SIG-M5 (cell line): ENCODE results near the gene FN1.

Source experiments
- DNase-seq: peaks from one replicate; lab custom pipeline; 2025; lab: John Stamatoyannopoulos, UW

Gene FN1

DNA sequence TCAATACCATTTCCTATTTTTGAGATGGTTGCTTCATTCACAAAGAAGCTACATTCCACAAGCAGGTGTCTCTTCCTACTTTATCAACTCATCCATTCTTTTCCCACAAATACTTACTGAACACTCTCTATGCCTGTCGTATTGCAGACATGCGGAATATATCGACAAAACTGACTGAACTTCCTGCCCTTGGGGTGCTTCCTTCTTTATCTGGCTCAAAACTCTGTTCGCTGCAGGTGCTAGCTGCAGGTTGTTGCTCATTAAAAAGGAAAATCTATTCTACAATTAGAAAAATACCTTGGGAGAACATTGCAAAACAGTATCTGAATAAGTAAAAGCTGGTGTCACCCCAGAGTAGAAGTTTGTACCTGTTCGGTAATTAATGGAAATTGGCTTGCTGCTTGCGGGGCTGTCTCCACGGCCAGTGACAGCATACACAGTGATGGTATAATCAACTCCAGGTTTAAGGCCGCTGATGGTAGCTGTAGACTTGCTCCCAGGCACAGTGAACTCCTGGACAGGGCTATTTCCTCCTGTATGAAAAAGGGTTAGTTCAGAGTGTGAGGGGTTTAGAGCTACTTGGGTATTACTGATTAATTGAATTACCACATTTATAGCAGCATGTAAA, 52.1 kb downstream of the FN1 start:
- no peak for DNase-seq

DNA sequence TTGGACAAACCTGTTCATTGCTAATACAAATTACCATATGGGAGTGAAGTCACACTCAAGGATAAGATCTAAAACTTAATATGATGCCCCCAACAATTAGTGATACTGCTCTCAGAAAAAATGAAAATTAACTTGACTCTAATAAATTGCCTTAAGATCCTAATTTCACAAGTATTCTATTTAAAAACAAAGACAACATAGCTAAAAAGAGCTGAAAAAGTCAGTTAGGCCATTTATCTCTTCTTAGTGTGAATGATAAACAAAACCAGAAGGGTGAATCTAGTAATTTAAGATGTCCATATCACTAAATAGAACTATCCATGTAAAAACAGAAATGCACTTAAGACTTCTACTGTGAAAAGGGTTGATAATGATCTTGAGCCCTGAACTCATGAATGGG, 53.4 kb downstream of the FN1 start:
- DNase-seq, result no peak

DNA sequence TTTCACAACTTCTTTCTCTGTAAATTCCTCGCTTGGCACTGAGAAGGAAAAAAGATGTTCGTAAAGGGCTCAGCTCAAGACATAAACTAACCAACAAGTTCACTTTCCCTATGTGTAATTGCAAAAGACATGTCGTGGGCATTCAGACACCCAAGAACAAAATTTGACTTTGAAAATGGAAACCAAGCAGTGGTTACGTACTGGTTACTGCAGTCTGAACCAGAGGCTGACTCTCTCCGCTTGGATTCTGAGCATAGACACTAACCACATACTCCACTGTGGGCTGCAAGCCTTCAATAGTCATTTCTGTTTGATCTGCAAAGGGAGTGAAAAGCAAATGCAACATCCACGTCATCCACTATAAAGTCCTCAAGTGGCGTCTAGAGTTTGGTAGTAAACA, 53.9 kb downstream of the FN1 start:
- no peak for DNase-seq

DNA sequence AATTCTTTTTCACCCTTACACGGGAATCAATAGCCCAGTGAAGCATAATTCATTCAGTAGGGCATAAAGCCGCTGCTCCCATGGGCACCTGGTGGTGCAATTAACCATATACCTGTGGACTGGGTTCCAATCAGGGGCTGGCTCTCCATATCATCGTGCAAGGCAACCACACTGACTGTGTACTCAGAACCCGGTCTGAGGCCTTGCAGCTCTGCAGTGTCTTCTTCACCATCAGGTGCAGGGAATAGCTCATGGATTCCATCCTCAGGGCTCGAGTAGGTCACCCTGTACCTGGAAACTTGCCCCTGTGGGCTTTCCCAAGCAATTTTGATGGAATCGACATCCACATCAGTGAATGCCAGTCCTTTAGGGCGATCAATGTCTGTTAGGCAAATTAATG, 55.2 kb downstream of the FN1 start:
- DNase-seq, result no peak

DNA sequence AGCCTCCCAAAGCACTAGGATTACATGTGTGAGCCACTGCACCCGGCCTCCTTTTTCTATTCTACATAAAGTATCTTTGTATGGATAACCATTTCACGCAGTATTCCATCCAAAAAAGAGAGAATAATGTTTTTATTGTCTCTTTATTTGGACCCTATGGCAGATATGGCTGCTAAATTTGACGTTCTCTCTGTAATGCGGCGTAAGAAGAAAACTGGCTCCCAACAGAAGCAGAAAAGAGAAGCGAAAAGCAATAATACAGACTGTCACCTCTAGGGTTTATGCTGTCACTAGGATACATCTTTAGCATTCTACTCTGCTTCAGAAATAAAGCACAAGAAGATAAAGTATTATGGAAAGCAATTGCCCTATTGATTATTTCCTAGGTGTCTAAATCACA, 55.9 kb downstream of the FN1 start:
- DNase-seq, result no peak

DNA sequence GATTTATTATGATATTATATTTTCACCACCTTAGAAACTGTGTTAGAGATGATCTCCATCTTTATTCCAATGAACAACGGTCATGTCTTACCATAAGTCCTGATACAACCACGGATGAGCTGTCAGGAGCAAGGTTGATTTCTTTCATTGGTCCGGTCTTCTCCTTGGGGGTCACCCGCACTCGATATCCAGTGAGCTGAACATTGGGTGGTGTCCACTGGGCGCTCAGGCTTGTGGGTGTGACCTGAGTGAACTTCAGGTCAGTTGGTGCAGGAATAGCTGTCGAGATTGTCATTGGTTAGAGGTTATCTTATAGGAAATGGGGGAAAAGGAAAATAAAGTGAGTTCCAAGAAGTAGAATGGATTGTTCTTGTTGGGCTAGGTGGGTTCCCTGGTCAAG, 56.8 kb downstream of the FN1 start:
- no peak for DNase-seq

DNA sequence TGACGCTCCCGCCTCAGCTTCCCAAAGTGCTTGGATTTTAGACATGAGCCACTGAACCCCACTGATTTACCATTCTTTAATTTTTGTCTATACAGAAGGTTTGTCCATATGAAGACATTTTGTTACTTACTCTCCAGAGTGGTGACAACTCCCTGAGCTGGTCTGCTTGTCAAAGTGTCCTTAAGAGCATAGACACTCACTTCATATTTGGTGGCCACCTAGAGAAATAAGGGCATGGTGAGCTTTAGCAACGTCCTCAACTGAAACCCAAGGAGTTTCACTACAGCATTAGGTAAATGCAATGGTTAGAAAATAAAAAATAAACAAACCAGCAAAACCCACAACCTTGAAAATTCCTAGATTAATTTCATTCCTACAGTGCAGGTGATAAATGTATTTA, 57.8 kb downstream of the FN1 start:
- DNase-seq, result no peak

DNA sequence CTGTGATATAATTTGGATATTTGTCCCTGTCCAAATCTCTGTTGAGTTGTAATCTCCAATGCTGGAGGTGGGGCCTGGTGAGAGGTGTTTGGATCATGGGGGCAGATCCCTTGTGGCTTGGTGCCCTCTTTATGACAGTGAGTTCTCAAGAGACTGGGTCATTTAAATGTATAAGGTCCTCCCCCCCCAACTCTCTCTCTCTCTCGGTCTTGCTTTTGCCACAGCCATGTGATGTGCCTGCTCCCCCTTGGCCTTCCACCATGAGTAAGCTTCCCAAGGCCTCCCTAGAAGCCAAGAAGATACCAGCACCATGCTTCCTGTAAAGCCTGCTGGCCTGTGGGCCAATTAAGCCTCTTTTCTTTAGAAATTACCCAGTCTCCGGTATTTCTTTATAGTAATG, 58.6 kb downstream of the FN1 start:
- no peak for DNase-seq

DNA sequence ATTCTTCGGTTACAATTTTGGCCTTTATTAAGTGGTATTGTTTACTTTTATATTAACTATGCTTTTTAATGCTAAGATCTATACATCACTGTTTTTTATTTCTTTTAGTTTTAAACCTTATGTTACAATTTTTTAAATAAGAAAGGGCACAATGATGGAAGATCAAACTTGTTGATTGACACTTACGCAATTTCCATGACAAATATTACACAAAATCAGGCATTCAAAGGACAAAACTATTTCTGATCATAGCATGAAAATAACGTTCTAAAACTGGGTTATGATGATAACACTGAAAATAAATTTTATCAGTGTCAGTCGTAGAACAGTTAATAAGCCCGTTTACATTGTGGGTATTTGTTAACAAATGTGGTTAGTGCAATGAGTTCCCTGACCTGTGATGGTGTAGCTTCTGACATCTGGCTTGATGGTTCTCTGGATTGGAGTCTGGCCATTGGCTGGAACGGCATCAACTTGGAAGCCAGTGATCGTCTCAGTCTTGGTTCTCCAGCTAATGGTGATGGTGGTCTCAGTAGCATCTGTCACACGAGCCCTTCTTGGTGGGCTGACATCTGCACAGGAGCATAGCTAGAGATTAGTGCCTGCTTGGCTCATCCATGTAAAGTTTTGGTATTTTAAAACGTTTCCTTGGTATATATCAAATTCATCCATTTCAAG, 59.6 kb downstream of the FN1 start:
- DNase-seq, result no peak

DNA sequence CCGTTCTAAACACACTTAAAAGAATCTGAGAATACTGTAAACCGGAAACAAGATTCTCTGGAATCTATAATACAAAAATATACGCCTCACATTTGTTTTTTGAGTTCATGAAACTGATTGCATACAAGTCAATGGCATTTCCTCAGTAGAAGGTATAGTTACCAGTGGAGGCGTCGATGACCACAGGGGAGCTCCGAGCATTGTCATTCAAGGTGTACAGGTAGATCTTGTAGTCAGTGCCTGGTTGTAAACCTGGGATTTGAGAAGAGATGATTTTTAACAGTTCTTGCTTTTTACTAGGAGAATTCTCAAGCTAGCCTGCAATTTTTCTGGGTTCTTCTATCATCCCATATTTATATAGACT, 60.4 kb downstream of the FN1 start:
- no peak for DNase-seq

DNA sequence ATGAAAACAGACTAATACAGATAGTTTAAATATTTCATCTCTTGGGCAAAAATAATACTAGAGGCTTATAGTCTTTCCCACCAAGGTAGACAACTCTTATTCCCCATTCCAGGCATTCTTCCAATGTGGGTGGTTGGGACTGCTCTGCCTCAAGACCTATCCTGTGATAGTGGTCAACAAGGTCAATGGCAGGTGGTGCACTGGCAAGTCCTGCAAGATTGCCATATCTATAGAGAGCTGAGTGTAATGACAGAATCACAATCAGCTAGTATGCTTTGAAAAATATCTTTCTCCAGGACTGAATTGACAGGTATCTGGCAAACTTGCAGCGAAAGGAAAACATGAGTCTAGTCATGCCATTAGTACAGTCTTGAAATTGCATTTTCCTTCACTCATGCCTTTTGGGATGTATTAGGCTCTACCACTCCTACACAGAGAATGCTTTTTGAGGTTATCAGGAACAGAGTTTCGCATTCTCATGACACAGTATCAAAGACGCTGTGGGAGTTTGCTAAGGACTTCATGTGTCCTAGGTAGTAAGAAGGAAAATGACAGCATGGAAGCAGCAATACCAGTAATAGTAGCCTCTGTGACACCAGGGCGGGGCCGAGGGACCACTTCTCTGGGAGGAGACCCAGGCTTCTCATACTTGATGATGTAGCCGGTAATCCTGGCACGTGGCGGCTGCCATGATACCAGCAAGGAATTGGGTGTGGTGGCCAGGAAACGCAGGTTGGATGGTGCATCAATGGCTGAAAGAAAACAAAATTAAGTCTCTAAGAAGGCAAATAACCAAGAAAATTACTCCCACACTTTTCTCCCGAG, 61.0 kb downstream of the FN1 start:
- DNase-seq, result no peak

DNA sequence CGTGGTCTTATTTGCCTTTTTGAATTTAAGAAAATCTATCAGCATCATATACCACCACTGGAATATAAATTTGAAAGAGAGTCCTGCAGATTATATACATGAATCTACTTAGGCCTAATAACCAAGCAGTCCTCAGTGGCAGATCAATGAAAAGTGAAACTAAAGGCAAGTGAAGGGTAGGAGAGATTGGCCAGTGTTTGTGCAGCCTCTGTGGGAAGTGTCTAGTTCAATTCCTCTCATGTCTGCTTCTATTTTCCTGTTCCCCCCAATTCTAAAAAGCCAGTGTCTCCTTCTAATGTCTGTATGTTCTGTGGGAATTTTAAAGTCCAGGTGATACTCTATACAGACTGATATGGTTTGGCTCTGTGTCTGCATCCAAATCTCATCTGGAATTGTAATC, 61.9 kb downstream of the FN1 start:
- DNase-seq, result no peak

DNA sequence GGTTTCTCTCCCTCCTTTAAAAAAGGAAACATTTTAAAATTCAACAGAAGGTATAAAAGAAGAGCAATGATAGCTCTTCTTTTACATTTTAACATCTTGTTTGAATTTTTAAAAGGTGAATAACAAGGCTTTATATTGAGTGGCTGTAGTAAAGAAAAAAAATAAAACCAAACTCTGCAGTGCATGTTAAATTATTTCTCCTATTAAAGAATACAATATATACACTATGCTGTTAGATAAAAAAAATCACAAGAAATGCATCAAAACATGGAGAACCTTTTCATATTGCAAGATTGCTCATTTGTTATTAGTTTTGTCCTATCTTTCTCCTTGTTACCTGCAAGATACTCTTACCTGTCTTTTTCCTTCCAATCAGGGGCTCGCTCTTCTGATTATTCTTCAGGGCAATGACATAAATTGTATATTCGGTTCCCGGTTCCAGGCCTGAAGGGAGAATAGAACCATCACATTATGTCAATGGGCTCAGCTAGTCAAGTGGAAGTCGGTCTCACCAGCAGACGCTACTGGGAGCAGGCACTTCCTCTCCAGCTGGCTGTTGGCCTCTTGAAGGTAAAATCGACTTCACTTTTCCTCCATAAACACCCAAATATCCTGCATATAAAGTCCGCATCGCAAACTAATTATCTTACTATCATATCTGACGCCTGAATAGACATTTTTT, 62.8 kb downstream of the FN1 start:
- no peak for DNase-seq

DNA sequence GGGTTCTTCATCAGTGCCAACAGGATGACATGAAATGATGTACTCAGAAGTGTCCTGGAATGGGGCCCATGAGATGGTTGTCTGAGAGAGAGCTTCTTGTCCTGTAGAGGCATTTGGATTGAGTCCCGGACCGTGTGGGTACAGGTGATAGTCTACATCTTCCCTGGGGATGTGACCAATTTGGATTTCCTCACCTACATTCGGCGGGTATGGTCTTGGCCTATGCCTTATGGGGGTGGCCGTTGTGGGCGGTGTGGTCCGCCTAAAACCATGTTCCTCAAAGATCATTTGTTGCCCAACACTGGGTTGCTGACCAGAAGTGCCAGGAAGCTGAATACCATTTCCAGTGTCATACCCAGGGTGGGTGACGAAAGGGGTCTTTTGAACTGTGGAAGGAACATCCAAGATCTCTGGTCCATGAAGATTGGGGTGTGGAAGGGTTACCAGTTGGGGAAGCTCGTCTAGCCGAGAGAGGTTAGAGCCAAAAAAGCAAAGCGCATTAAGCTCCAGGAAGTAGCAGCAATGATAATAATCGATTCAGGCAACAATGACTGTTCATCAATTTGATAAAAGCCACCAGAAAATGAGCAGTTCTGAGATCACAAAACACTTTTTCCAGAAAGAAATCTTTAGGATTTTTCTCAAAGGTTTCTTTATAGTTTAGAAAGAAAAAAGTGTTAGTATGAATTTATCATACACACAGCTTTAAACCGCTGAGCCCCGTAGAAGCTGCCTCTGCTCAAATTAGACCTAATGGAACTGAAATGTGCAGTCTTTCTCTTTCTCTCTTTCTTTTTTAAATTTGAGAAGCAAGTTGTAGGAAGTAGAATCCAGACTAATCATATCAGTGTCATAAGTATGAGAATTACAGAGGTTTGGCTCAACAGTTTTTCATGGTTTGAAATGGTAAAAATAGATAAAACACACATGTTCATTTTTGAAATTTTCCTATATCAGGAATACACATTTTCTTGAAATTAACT, 63.7 kb downstream of the FN1 start:
- DNase-seq, result no peak

DNA sequence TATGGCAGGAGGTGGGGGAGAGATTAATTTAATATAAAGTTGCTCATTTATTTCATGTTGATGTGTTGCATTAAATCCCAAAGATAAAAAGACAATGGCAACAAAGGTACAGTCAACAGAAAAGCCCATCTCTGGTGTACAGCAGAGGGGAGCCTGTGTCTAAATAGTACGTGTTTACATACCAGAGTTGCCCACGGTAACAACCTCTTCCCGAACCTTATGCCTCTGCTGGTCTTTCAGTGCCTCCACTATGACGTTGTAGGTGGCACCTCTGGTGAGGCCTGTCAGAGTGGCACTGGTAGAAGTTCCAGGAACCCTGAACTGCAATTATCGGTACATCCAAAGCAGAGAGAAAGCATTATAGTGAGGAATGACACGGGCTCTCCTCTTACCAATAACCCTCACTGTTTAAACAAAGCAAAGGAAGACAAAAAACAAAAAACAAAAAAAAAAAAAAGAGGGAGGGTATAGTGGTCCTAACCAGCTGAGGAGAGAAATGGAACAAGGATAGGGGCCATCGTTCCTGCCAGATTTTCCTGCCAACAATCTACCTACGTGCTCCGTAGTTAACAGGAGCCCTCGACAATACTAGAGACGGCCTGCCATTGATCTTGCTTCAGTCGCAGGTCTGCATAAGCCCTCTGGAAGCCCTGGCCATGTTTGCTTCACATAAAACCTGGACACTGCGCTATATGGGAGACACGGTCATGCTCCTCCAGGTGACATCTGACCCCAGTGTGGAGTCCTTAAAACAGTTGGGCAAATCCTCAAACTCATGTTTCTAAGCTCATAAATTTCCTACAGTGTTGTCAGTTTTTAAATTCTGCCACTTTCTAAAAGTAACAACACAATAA, 65.5 kb downstream of the FN1 start:
- no peak for DNase-seq

DNA sequence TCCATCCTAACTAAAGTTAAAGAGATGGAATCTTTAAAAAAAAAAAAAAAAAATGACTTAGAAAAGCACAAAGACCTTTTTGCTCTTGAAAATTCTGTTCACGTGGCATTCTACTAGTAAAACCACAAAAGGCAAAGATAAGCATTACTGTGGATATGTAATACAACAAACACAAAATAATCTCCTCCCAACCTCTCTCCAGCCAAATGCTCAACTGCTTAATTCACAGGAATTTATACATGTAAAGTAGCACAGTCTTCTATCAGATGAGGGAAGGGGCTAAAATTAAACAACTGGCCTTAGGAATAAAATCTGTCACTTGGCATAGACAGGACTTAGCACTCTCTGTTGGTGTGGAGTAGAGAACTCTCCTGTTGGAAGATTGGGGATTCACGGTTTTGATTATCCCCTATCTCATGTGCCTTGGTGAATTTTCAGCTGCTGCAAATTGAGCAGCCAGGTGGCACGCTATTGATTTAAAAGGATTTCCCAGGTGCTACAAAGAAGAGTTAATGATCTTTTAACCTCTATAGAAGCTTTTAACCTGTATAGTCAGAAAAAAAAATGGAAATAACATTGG, 66.6 kb downstream of the FN1 start:
- DNase-seq, result no peak

DNA sequence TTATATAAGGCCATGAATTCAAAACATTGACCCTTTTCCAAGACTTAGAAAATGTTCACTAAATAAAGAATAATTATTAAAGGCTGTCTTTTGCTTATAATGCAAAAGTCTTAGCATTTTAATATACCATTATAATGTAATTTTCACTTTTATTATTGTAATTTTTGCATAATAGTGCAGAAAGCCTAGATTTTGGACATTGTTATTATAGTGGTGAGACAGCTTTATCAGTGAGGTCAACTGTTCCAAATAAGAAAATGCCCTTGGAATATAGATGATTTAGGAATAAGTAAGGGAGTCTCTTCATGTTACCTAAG, 67.4 kb downstream of the FN1 start:
- no peak for DNase-seq

DNA sequence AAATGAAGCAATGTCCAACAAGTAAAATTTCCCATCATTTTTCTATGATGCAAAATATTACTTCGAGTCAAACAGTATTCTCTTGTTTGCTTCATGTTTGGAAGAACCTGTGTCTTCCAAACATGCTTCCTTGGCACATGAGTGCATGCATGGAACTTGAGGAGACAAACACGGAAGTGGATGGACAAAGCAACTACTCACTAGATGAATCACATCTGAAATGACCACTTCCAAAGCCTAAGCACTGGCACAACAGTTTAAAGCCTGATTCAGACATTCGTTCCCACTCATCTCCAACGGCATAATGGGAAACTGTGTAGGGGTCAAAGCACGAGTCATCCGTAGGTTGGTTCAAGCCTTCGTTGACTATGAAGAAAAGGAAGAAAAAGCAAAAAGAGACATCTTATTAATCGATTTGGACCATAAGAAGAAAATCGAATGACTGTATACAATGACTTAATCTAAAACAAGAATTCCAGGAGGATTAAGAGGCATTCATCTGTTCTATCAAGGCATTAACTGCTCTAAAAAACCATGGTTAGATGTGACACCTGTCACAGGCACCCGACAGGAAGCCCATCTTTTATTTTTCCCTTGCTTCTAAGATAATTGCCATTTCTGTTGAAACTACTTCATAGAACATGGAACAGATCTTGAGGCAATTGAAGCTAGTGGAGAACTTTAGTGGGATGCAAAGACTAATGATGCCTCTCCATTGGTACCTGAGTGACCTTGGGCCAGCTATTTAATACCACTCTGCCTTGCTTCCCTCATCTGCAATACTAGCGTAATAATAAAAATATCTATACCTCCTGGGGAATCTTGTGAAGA, 68.0 kb downstream of the FN1 start:
- no peak for DNase-seq

DNA sequence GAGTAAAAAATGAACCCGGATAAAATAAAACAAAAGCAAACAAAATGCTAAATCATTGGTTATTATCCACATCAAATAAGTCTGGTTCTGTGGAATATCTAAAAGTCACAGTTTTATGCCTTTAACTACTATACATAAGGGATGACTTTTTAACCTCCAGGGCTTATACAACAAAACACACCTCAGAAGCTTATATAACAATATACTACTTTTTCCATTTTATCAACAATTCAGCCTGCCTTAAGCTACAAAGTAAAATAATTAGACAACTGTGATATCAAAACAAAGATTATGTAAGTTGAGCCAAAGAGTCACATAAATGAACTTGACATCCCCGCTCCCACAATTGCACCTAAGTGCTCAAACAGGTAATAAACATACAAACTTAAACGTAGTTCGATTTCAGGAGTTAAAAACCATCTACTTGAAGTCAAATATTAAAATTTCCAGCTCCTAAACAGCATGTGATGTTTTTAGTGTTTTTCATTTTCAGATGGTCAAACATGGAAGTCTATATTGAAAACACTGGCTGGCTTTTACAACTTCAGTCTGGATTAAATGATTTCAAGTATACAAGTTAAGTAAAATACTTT, 69.3 kb downstream of the FN1 start:
- DNase-seq, result no peak
